WTC11 (cell line): Measurements from ENCODE around the gene GATB. TPM values are rescaled to one million over a fixed set of nuclear protein-coding genes. Genes with fewer than 3 reads are reported as not detected.

Experiments
- ATAC-seq: fragments of 200-7000 bp; cut with Tn5 transposase; 2 replicates; pipeline ENCODE4 v1.10.0; 2021; ENCODE audit warnings: mild to moderate bottlenecking, moderate library complexity
- CTCF ChIA-PET: fragments of 300-600 bp; sonication (Branson Sonifier 250); formaldehyde crosslinking; loops from one replicate; lab custom pipeline; 2021; ENCODE audit warnings: antibody characterized with exemption; lab: Charles Lee
- POLR2A ChIA-PET: fragments of 350-600 bp; sonication (Branson Sonifier 250); formaldehyde crosslinking; loops from one replicate; lab custom pipeline; 2021; ENCODE audit warnings: antibody characterized with exemption; lab: Charles Lee
- DNase-seq: peaks from one replicate; pipeline ENCODE4 v3.0.0; 2021; ENCODE audit warnings: low spot score
- H3K27ac Mint-ChIP-seq: 2 replicates; pipeline ENCODE4 v1.8.0; 2021; ENCODE audit warnings: mixed read lengths
- H3K27me3 Mint-ChIP-seq: 2 replicates; pipeline ENCODE4 v1.8.0; 2021; ENCODE audit warnings: low read depth, mild to moderate bottlenecking, moderate library complexity, mixed read lengths
- H3K36me3 Mint-ChIP-seq: 2 replicates; pipeline ENCODE4 v1.8.0; 2021; ENCODE audit warnings: mixed read lengths
- H3K4me1 Mint-ChIP-seq: 2 replicates; pipeline ENCODE4 v1.8.0; 2022; ENCODE audit warnings: mixed read lengths
- H3K4me3 Mint-ChIP-seq: 2 replicates; pipeline ENCODE4 v1.8.0; 2021; ENCODE audit warnings: mild to moderate bottlenecking, moderate library complexity, mixed read lengths
- H3K9me3 Mint-ChIP-seq: 2 replicates; pipeline ENCODE4 v1.8.0; 2021; ENCODE audit warnings: mixed read lengths
- AFF4 ChIP-seq: sonication (generic); formaldehyde crosslinking; IDR thresholded peaks from 2 replicates; pipeline ENCODE4 v1.8.1; 2023; ENCODE audit warnings: mild to moderate bottlenecking, missing genetic modification reagents, borderline replicate concordance
- ARID4B ChIP-seq: sonication (generic); formaldehyde crosslinking; IDR thresholded peaks from 2 replicates; pipeline ENCODE4 v1.8.0; 2023; ENCODE audit warnings: missing genetic modification reagents, mild to moderate bottlenecking, borderline replicate concordance
- ATF2 ChIP-seq: sonication (generic); formaldehyde crosslinking; IDR thresholded peaks from 2 replicates; pipeline ENCODE4 v1.8.1; 2022; ENCODE audit warnings: low read depth, missing genetic modification reagents, borderline replicate concordance
- FOXP1 ChIP-seq: sonication (generic); formaldehyde crosslinking; IDR thresholded peaks from 2 replicates; pipeline ENCODE4 v1.8.0; 2022; ENCODE audit warnings: missing genetic modification reagents, mild to moderate bottlenecking, moderate library complexity, borderline replicate concordance
- HMGA2 ChIP-seq: fragments of 250-450 bp; sonication (Bioruptor Pico); IDR thresholded peaks from 2 replicates; pipeline ENCODE4 v1.4.0; 2021; ENCODE audit warnings: mild to moderate bottlenecking, moderate library complexity
- NFYB ChIP-seq: sonication (generic); formaldehyde crosslinking; conservative IDR thresholded peaks from 2 replicates; pipeline ENCODE4 v1.8.0; 2022; ENCODE audit warnings: low read depth, missing genetic modification reagents
- PRRX2 ChIP-seq: fragments of 250-450 bp; sonication (Bioruptor Pico); IDR thresholded peaks from 2 replicates; pipeline ENCODE4 v1.8.0; 2021; ENCODE audit warnings: mild to moderate bottlenecking
- RORB ChIP-seq: fragments of 250-450 bp; sonication (Bioruptor Pico); IDR thresholded peaks from 2 replicates; pipeline ENCODE4 v1.9.0; 2021; ENCODE audit warnings: mild to moderate bottlenecking
- TEAD4 ChIP-seq: sonication (generic); formaldehyde crosslinking; IDR thresholded peaks from 2 replicates; pipeline ENCODE4 v1.8.0; 2022; ENCODE audit warnings: mild to moderate bottlenecking, missing genetic modification reagents
- ZBTB21 ChIP-seq: sonication (generic); formaldehyde crosslinking; IDR thresholded peaks from 2 replicates; pipeline ENCODE4 v1.8.1; 2023; ENCODE audit warnings: mild to moderate bottlenecking, missing genetic modification reagents, borderline replicate concordance
- ZMAT4 ChIP-seq: fragments of 250-450 bp; sonication (Bioruptor Pico); IDR thresholded peaks from 2 replicates; pipeline ENCODE4 v1.9.0; 2021; ENCODE audit warnings: mild to moderate bottlenecking
- ZNF232 ChIP-seq: sonication (generic); formaldehyde crosslinking; IDR thresholded peaks from 2 replicates; pipeline ENCODE4 v1.8.0; 2022; ENCODE audit warnings: mild to moderate bottlenecking, missing genetic modification reagents
- ZNF281 ChIP-seq: sonication (generic); formaldehyde crosslinking; IDR thresholded peaks from 2 replicates; pipeline ENCODE4 v1.8.0; 2023; ENCODE audit warnings: mild to moderate bottlenecking, missing genetic modification reagents
- ZNF532 ChIP-seq: fragments of 250-450 bp; sonication (Bioruptor Pico); IDR thresholded peaks from 2 replicates; pipeline ENCODE4 v1.9.0; 2021; ENCODE audit warnings: mild to moderate bottlenecking, borderline replicate concordance
- ZNF671 ChIP-seq: fragments of 250-450 bp; sonication (Bioruptor Pico); IDR thresholded peaks from 2 replicates; pipeline ENCODE4 v1.8.0; 2021; ENCODE audit warnings: mild to moderate bottlenecking
- total RNA-seq: library from RNA; stranded (reverse); gene quantifications from 3 replicates; pipeline ENCODE4 v1.2.3, GENCODE V29; 2021

The GATB gene
- total RNA-seq, 1 experiment from 2014 or later: 22.7 TPM

GRCh38 chr4:151656058-151656457, 104.7 kb downstream of the GATB start (continued):
- TF ChIP-seq ZNF532 (CRISPR knock-in tag) (no peak), PRRX2 (no peak), TEAD4 (CRISPR knock-in tag) (no peak), AFF4 (CRISPR knock-in tag) (no peak), ZNF281 (no peak), HMGA2 (CRISPR knock-in tag) (no peak), RORB (CRISPR knock-in tag) (no peak), ATF2 (CRISPR knock-in tag) (no peak)

GRCh38 chr4:151653548-151653918, 107.3 kb downstream of the GATB start:
- CTCF ChIA-PET: interaction anchor here (1.1 kb wide), 1 partner anchor 9 kb away, joined by 3 read pairs; no protein-coding TSS in a partner anchor
- H3K36me3 Mint-ChIP-seq: peaks cover 36% of the 10 kb centered on the region
- no peaks in the 10 kb centered on the region for H3K27me3 Mint-ChIP-seq
- no peaks in the 10 kb centered on the region for H3K9me3 Mint-ChIP-seq
- no peak overlapping the region for H3K27ac Mint-ChIP-seq
- DNase-seq: no peak
- H3K4me3 Mint-ChIP-seq: no peak overlapping the region
- POLR2A ChIA-PET: no interaction called here
- H3K4me1 Mint-ChIP-seq: no peaks in the 10 kb centered on the region
- no peak for ATAC-seq
- TF ChIP-seq FOXP1: no peak
- TF ChIP-seq ZBTB21 (CRISPR knock-in tag): no peak
- no peak for TF ChIP-seq ZMAT4 (CRISPR knock-in tag)
- TF ChIP-seq ZNF232: no peak
- no peak for TF ChIP-seq ZNF671 (CRISPR knock-in tag)
- no peak for TF ChIP-seq NFYB (CRISPR knock-in tag)
- no peak for TF ChIP-seq AFF4 (CRISPR knock-in tag)
- TF ChIP-seq ARID4B (CRISPR knock-in tag): no peak
